Neural crest cell (in vitro differentiated cells): ENCODE measurements around the gene SPATA31C1. TPM values are rescaled to one million over a fixed set of nuclear protein-coding genes. Genes with fewer than 3 reads are reported as not detected.
A peak's percentile ranks its signal among the peaks of the same experiment; 100 is the strongest.
"Not testable (repeated sequence)": the region's sequence is repeated elsewhere in the genome, so short reads cannot be mapped to it uniquely, and the experiment has no call there.

Experiments
- DNase-seq: peaks from one replicate; pipeline ENCODE4 v3.0.0; 2021; ENCODE audit warnings: low read depth, mixed read lengths, low spot score
- H3K27ac Mint-ChIP-seq: one replicate; pipeline ENCODE4 v1.8.0; 2021; ENCODE audit warnings: mild to moderate bottlenecking, mixed read lengths; ENCODE audit not compliant: unreplicated experiment
- H3K27me3 Mint-ChIP-seq: 2 replicates; pipeline ENCODE4 v1.8.0; 2021; ENCODE audit warnings: low read depth, mild to moderate bottlenecking, mixed read lengths
- H3K36me3 Mint-ChIP-seq: 2 replicates; pipeline ENCODE4 v1.8.0; 2021; ENCODE audit warnings: low read depth, mild to moderate bottlenecking, mixed read lengths
- H3K4me1 Mint-ChIP-seq: 2 replicates; pipeline ENCODE4 v1.8.0; 2021; ENCODE audit warnings: mixed read lengths
- H3K4me3 Mint-ChIP-seq: one replicate; pipeline ENCODE4 v1.8.0; 2021; ENCODE audit warnings: mild to moderate bottlenecking, mixed read lengths
- H3K9me3 Mint-ChIP-seq: 2 replicates; pipeline ENCODE4 v1.8.0; 2021; ENCODE audit warnings: mixed read lengths
- total RNA-seq: library from RNA; stranded (reverse); gene quantifications from 2 replicates; pipeline ENCODE4 v1.2.1, GENCODE V29; 2021
- TF ChIP-seq, protein P1 (sequence below): fragments of 200-600 bp; sonication (generic); conservative IDR thresholded peaks from 2 replicates; pipeline ENCODE4 v1.5.0; 2021; ENCODE audit warnings: antibody characterized with exemption, mild to moderate bottlenecking

The SPATA31C1 gene
- total RNA-seq, 1 donor from 2014 or later = 1.4 TPM

GRCh38 chr9:87891754-87892153 is 26.0 kb upstream of the SPATA31C1 start:
- no peaks in the 10 kb centered on the region for H3K36me3 Mint-ChIP-seq

GRCh38 chr9:87892956-87893355 is 24.8 kb upstream of the SPATA31C1 start:
- TF ChIP-seq, protein P1, sequence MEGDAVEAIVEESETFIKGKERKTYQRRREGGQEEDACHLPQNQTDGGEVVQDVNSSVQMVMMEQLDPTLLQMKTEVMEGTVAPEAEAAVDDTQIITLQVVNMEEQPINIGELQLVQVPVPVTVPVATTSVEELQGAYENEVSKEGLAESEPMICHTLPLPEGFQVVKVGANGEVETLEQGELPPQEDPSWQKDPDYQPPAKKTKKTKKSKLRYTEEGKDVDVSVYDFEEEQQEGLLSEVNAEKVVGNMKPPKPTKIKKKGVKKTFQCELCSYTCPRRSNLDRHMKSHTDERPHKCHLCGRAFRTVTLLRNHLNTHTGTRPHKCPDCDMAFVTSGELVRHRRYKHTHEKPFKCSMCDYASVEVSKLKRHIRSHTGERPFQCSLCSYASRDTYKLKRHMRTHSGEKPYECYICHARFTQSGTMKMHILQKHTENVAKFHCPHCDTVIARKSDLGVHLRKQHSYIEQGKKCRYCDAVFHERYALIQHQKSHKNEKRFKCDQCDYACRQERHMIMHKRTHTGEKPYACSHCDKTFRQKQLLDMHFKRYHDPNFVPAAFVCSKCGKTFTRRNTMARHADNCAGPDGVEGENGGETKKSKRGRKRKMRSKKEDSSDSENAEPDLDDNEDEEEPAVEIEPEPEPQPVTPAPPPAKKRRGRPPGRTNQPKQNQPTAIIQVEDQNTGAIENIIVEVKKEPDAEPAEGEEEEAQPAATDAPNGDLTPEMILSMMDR = no peak
- Mint-ChIP-seq H3K36me3 (no peaks in the 10 kb centered on the region), H3K4me1 (no peaks in the 10 kb centered on the region), H3K27ac (no peak overlapping the region), H3K9me3 (peaks cover 6% of the 10 kb centered on the region), H3K27me3 (no peaks in the 10 kb centered on the region), H3K4me3 (no peak overlapping the region)
- DNase-seq = no peak

More at GRCh38 chr9:87891754-87892153, 26.0 kb upstream of the SPATA31C1 start:
- Mint-ChIP-seq H3K4me3 (no peak overlapping the region), H3K27me3 (no peaks in the 10 kb centered on the region), H3K9me3 (peaks cover 3% of the 10 kb centered on the region), H3K27ac (no peak overlapping the region), H3K4me1 (no peaks in the 10 kb centered on the region)
- TF ChIP-seq, protein P1 = no peak
- DNase-seq = no peak

DNA sequence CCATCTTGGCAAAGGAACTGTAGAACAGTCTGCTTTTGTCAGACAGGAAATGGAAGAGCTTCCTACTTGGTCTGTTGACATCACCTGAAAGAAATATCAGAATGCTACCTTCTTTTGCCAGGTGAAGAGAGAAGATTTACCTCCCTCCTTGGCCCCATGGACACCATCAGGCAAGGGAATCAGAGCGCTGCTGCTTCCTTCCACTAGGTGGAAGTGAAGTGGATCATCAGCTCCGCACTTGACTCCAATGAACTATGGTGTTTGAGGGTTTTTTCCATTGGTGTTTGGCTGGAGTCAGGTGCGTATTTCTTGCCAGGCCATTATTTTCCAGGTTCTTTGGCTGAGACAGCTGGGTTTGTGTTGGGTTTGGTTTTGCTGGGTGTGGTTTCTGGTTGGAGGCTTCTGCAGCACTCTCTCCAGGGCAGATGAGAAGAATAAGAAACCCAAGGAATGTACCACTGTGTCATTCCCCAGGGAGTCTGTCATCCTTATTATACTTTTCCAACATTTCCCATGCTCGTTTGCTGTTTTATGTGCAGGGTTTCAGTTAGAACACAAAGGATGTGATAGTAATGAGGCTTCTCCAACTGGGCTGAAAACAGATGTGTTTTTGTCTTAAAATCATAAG is 22.6 kb upstream of the SPATA31C1 start:
- H3K4me1 Mint-ChIP-seq = no peaks in the 10 kb centered on the region
- no peaks in the 10 kb centered on the region for H3K36me3 Mint-ChIP-seq
- no peak overlapping the region for H3K27ac Mint-ChIP-seq
- TF ChIP-seq, protein P1 = peak; percentile 12
- no peak for DNase-seq
- H3K9me3 Mint-ChIP-seq = peaks cover 6% of the 10 kb centered on the region
- no peaks in the 10 kb centered on the region for H3K27me3 Mint-ChIP-seq
- H3K4me3 Mint-ChIP-seq = no peak overlapping the region

DNA sequence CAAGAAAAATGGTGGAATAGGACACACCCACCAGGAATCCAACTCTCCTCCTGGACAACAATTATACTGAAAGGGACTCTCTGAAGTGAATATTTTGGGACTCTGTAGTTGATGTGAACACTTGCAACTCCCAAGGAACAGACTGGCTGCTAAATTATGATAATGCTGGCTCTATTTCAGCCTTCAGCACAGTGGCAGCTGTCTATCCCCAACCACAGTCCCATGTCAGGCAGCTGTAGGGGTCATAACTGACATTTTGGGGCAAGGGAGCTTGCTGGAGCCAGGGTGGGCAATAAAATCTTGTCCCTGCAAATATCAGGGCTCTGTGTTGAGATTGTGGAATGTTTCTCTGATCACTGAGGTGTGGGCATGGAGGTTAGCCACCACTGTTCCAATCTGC is 20.9 kb upstream of the SPATA31C1 start:
- no peak overlapping the region for H3K4me3 Mint-ChIP-seq
- H3K36me3 Mint-ChIP-seq = peaks cover 5% of the 10 kb centered on the region
- H3K9me3 Mint-ChIP-seq = peaks cover 8% of the 10 kb centered on the region
- no peak overlapping the region for H3K27ac Mint-ChIP-seq
- H3K4me1 Mint-ChIP-seq = no peaks in the 10 kb centered on the region
- TF ChIP-seq, protein P1 = no peak
- H3K27me3 Mint-ChIP-seq = no peaks in the 10 kb centered on the region
- no peak for DNase-seq

GRCh38 chr9:87898151-87898550 is 19.6 kb upstream of the SPATA31C1 start:
- Mint-ChIP-seq H3K36me3 (peaks cover 5% of the 10 kb centered on the region), H3K4me3 (no peak overlapping the region), H3K27ac (no peak overlapping the region), H3K9me3 (peaks cover 8% of the 10 kb centered on the region), H3K27me3 (no peaks in the 10 kb centered on the region), H3K4me1 (no peaks in the 10 kb centered on the region)
- TF ChIP-seq, protein P1 = no peak
- no peak for DNase-seq

GRCh38 chr9:87902371-87902770 is 15.4 kb upstream of the SPATA31C1 start:
- not testable (repeated sequence) for H3K36me3 Mint-ChIP-seq, H3K4me1 Mint-ChIP-seq, H3K4me3 Mint-ChIP-seq, DNase-seq, H3K27ac Mint-ChIP-seq, H3K27me3 Mint-ChIP-seq
- H3K9me3 Mint-ChIP-seq = peaks cover 10% of the 10 kb centered on the region
